Measurements from ENCODE around the gene PROK2.

PROK2 gene

GRCh38 chr3:71733319-71733718, 51.6 kb downstream of the PROK2 start:
- Histone ChIP-seq H4K91ac (ENCODE audit: low read depth, low read length) (no peak overlapping the region), H2BK12ac (ENCODE audit: low read length) (no peak overlapping the region), H3K4me3 (ENCODE audit: low read depth, low read length) (no peak overlapping the region), H2AK5ac (ENCODE audit: low read length) (no peak overlapping the region), H3K27me3 (ENCODE audit: insufficient read depth, low read length) (no peaks in the 10 kb centered on the region), H4K8ac (ENCODE audit: low read depth, low read length) (no peak overlapping the region), H3K4me1 (ENCODE audit: control insufficient read depth in 1 of 2, insufficient read depth in 2 of 2, low read length in 2 of 2) (peaks cover 3 to 6% of the 10 kb centered on the region in 2 experiments), H3K79me2 (ENCODE audit: control insufficient read depth, insufficient read depth, low read length, poor library complexity) (no peaks in the 10 kb centered on the region), H2BK120ac (ENCODE audit: insufficient read depth, low read length, poor library complexity) (no peak overlapping the region), H2AFZ (ENCODE audit: insufficient read depth, low read length, poor library complexity) (no peak overlapping the region), H3K79me1 (ENCODE audit: low read length) (no peaks in the 10 kb centered on the region), H3K14ac (ENCODE audit: low read length) (no peak overlapping the region), H2BK5ac (ENCODE audit: low read depth, low read length, poor library complexity) (no peak overlapping the region), H3K9ac (ENCODE audit: low read length) (no peak overlapping the region), H4K12ac (ENCODE audit: low read depth, low read length) (no peak overlapping the region), H3K18ac (ENCODE audit: low read length) (no peak overlapping the region), H3K4me2 (ENCODE audit: low read length) (no peak overlapping the region), H3K4ac (ENCODE audit: low read depth, low read length) (no peak overlapping the region), H3K23ac (ENCODE audit: low read length) (no peak overlapping the region), H3K27ac (ENCODE audit: low read depth, low read length) (no peak overlapping the region), H3K9me3 (ENCODE audit: insufficient read depth, low read depth, low read length) (no peaks in the 10 kb centered on the region), H3K36me3 (ENCODE audit: control insufficient read depth in 1 of 2, insufficient read depth in 2 of 2, low read length in 2 of 2) (no peaks in the 10 kb centered on the region)
- DNase-seq = no peak
- WGBS (ENCODE audit: extremely low coverage, insufficient coverage, insufficient read length) = no CpG with 5 or more reads among the region's 2 CpGs

DNA sequence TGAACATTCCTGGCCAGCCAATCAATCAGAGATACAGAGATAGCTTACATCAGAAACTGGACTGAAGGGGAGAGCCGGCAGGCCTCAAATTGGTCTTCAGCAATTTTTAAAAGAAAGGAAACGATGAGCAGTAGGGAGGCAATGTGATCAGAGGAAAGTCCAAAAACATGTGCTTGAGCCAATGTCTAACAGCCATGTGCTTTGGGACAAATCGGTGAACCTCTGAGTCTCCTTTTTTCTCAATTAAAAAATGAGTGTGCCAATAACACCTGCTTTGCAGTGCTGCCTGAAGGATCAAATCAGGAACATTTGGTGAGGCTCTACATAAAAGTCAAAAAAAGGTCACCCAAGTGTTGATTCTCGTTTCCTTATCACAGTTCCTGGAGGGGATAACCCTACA, 52.3 kb downstream of the PROK2 start:
- H3K9me3 ChIP-seq (ENCODE audit: insufficient read depth, low read depth, low read length) = no peaks in the 10 kb centered on the region
- no peak overlapping the region for H2BK12ac ChIP-seq (ENCODE audit: low read length)
- H3K23ac ChIP-seq (ENCODE audit: low read length) = no peak overlapping the region
- H3K9ac ChIP-seq (ENCODE audit: low read length) = no peak overlapping the region
- no peak overlapping the region for H3K4me3 ChIP-seq (ENCODE audit: low read depth, low read length)
- no peak overlapping the region for H2BK5ac ChIP-seq (ENCODE audit: low read depth, low read length, poor library complexity)
- DNase-seq = no peak
- no peak overlapping the region for H2AK5ac ChIP-seq (ENCODE audit: low read length)
- H3K18ac ChIP-seq (ENCODE audit: low read length) = no peak overlapping the region
- no peaks in the 10 kb centered on the region for H3K79me1 ChIP-seq (ENCODE audit: low read length)
- WGBS (ENCODE audit: extremely low coverage, insufficient coverage, insufficient read length) = no CpG with 5 or more reads among the region's 4 CpGs
- no peaks in the 10 kb centered on the region for H3K36me3 ChIP-seq (ENCODE audit: control insufficient read depth in 1 of 2, insufficient read depth in 2 of 2, low read length in 2 of 2)
- no peak overlapping the region for H3K4me2 ChIP-seq (ENCODE audit: low read length)
- H4K91ac ChIP-seq (ENCODE audit: low read depth, low read length) = no peak overlapping the region
- H2AFZ ChIP-seq (ENCODE audit: insufficient read depth, low read length, poor library complexity) = no peak overlapping the region
- H3K27me3 ChIP-seq (ENCODE audit: insufficient read depth, low read length) = no peaks in the 10 kb centered on the region
- H2BK120ac ChIP-seq (ENCODE audit: insufficient read depth, low read length, poor library complexity) = no peak overlapping the region
- no peak overlapping the region for H3K27ac ChIP-seq (ENCODE audit: low read depth, low read length)
- H3K4ac ChIP-seq (ENCODE audit: low read depth, low read length) = no peak overlapping the region
- H3K79me2 ChIP-seq (ENCODE audit: control insufficient read depth, insufficient read depth, low read length, poor library complexity) = no peaks in the 10 kb centered on the region
- no peak overlapping the region for H4K12ac ChIP-seq (ENCODE audit: low read depth, low read length)
- H4K8ac ChIP-seq (ENCODE audit: low read depth, low read length) = no peak overlapping the region
- peaks cover 3 to 6% of the 10 kb centered on the region in 2 experiments for H3K4me1 ChIP-seq (ENCODE audit: control insufficient read depth in 1 of 2, insufficient read depth in 2 of 2, low read length in 2 of 2)
- H3K14ac ChIP-seq (ENCODE audit: low read length) = no peak overlapping the region

DNA sequence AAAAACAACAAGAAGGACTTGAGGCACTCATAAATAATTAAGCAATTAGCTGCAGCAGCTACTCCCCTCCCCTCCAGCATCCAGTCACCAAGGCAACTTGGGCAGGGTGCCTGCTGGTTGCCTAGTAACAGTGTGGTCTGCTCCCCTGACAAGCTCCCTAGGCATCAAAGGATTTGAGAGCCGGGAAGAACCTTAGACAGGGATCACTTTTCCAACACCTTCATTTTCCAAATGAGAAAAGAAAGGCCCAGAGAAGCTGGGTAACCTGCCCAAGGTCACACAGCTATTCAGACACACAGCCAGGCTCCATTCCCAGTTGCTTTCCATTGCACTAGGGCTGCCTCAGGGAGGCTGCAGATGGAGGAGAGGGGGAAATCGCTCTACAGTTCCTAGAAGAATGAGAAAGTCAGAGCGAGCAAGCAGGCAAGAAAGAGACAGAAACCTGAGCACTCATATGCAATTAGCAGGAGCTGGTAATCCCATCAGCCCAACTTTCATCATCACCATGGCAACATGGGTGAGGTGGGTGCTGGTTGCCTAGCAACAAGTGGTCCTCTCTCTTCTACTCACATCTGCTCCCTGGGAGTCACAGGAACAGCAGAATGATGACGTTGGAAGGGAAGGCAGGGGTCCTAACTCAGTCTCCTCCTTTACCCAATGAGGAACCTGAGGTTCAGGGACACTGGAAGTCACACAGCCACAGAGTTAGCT, 56.2 kb downstream of the PROK2 start:
- Histone ChIP-seq H3K36me3 (ENCODE audit: control insufficient read depth in 1 of 2, insufficient read depth in 2 of 2, low read length in 2 of 2) (no peaks in the 10 kb centered on the region), H3K4me2 (ENCODE audit: low read length) (no peak overlapping the region), H3K79me2 (ENCODE audit: control insufficient read depth, insufficient read depth, low read length, poor library complexity) (peaks cover 2% of the 10 kb centered on the region), H3K14ac (ENCODE audit: low read length) (no peak overlapping the region), H4K91ac (ENCODE audit: low read depth, low read length) (no peak overlapping the region), H3K27me3 (ENCODE audit: insufficient read depth, low read length) (peaks cover 15% of the 10 kb centered on the region), H2AK5ac (ENCODE audit: low read length) (no peak overlapping the region), H4K8ac (ENCODE audit: low read depth, low read length) (no peak overlapping the region), H3K79me1 (ENCODE audit: low read length) (no peaks in the 10 kb centered on the region), H2BK120ac (ENCODE audit: insufficient read depth, low read length, poor library complexity) (no peak overlapping the region), H3K18ac (ENCODE audit: low read length) (no peak overlapping the region), H2BK12ac (ENCODE audit: low read length) (no peak overlapping the region), H3K4me3 (ENCODE audit: low read depth, low read length) (no peak overlapping the region), H2AFZ (ENCODE audit: insufficient read depth, low read length, poor library complexity) (no peak overlapping the region), H3K9ac (ENCODE audit: low read length) (no peak overlapping the region), H2BK5ac (ENCODE audit: low read depth, low read length, poor library complexity) (no peak overlapping the region), H3K9me3 (ENCODE audit: insufficient read depth, low read depth, low read length) (peaks cover 3% of the 10 kb centered on the region), H3K27ac (ENCODE audit: low read depth, low read length) (no peak overlapping the region), H4K12ac (ENCODE audit: low read depth, low read length) (no peak overlapping the region), H3K4me1 (ENCODE audit: control insufficient read depth in 1 of 2, insufficient read depth in 2 of 2, low read length in 2 of 2) (peaks cover 6 to 14% of the 10 kb centered on the region in 2 experiments), H3K4ac (ENCODE audit: low read depth, low read length) (no peak overlapping the region), H3K23ac (ENCODE audit: low read length) (no peak overlapping the region)
- whole genome bisulfite sequencing (ENCODE audit: extremely low coverage, insufficient coverage, insufficient read length) = no CpG with 5 or more reads among the region's 4 CpGs
- no peak for DNase-seq

- Histone ChIP-seq H3K4me3 (ENCODE audit: low read depth, low read length) (no peak overlapping the region), H3K36me3 (ENCODE audit: control insufficient read depth in 1 of 2, insufficient read depth in 2 of 2, low read length in 2 of 2) (no peaks in the 10 kb centered on the region), H2AK5ac (ENCODE audit: low read length) (no peak overlapping the region), H3K27ac (ENCODE audit: low read depth, low read length) (no peak overlapping the region), H3K9ac (ENCODE audit: low read length) (no peak overlapping the region), H3K27me3 (ENCODE audit: insufficient read depth, low read length) (peaks cover 18% of the 10 kb centered on the region), H3K18ac (ENCODE audit: low read length) (no peak overlapping the region), H3K4me2 (ENCODE audit: low read length) (no peak overlapping the region), H3K14ac (ENCODE audit: low read length) (no peak overlapping the region), H4K12ac (ENCODE audit: low read depth, low read length) (no peak overlapping the region), H4K8ac (ENCODE audit: low read depth, low read length) (no peak overlapping the region), H3K23ac (ENCODE audit: low read length) (no peak overlapping the region), H2BK120ac (ENCODE audit: insufficient read depth, low read length, poor library complexity) (no peak overlapping the region), H3K79me2 (ENCODE audit: control insufficient read depth, insufficient read depth, low read length, poor library complexity) (peaks cover 2% of the 10 kb centered on the region), H2BK5ac (ENCODE audit: low read depth, low read length, poor library complexity) (no peak overlapping the region), H3K4me1 (ENCODE audit: control insufficient read depth in 1 of 2, insufficient read depth in 2 of 2, low read length in 2 of 2) (peaks cover 6 to 14% of the 10 kb centered on the region in 2 experiments), H2BK12ac (ENCODE audit: low read length) (no peak overlapping the region), H3K79me1 (ENCODE audit: low read length) (no peaks in the 10 kb centered on the region), H4K91ac (ENCODE audit: low read depth, low read length) (no peak overlapping the region), H2AFZ (ENCODE audit: insufficient read depth, low read length, poor library complexity) (no peak overlapping the region), H3K9me3 (ENCODE audit: insufficient read depth, low read depth, low read length) (peaks cover 3% of the 10 kb centered on the region), H3K4ac (ENCODE audit: low read depth, low read length) (no peak overlapping the region)
- DNase-seq = peak; percentile 2 to 14
- WGBS (ENCODE audit: extremely low coverage, insufficient coverage, insufficient read length) = no CpG with 5 or more reads among the region's 8 CpGs
These were observed 58.8 kb downstream of the PROK2 start for GRCh38 chr3:71726146-71726545.

Measured in trophoblast cell (in vitro differentiated cells and primary cell).